Ramos (cell line): ENCODE results near the gene PCSK9.
"Not testable (repeated sequence)": the region's sequence is repeated elsewhere in the genome, so short reads cannot be mapped to it uniquely, and the experiment has no call there.

ENCODE experiments used
- in situ Hi-C: fragments of 300-500 bp; cut with MboI; formaldehyde crosslinking; loops from one replicate; pipeline ENCODE4 v1.14.3; 2022; ENCODE audit warnings: low sequenced_read_pairs; ENCODE audit not compliant: unreplicated experiment

Gene PCSK9

GRCh38 chr1:55070293-55071164, 31.2 kb downstream of the PCSK9 start:
- in situ Hi-C loops, result no loop called here

- in situ Hi-C loops, result no loop called here
Observed at GRCh38 chr1:55071477-55071876, 32.1 kb downstream of the PCSK9 start.

- in situ Hi-C loops, result no loop called here
Observed at GRCh38 chr1:55073187-55073916, 34.0 kb downstream of the PCSK9 start.

- in situ Hi-C loops, result no loop called here
Observed at GRCh38 chr1:55074455-55074854, 35.1 kb downstream of the PCSK9 start.

GRCh38 chr1:55076356-55076755, 37.0 kb downstream of the PCSK9 start:
- in situ Hi-C loops, result no loop called here

- in situ Hi-C loops, result no loop called here
Observed at GRCh38 chr1:55078470-55078869, 39.1 kb downstream of the PCSK9 start.

GRCh38 chr1:55079651-55080050, 40.3 kb downstream of the PCSK9 start:
- in situ Hi-C loops, result no loop called here

- in situ Hi-C loops, result no loop called here
Observed at GRCh38 chr1:55081188-55081904, 42.0 kb downstream of the PCSK9 start.

- in situ Hi-C loops, result no loop called here
Observed at GRCh38 chr1:55081905-55082296, 42.6 kb downstream of the PCSK9 start.

- in situ Hi-C loops, result no loop called here
Observed at GRCh38 chr1:55084257-55084656, 44.9 kb downstream of the PCSK9 start.

- in situ Hi-C loops, result no loop called here
Observed at GRCh38 chr1:55087439-55087838, 48.1 kb downstream of the PCSK9 start.

- in situ Hi-C loops, result no loop called here
Observed at GRCh38 chr1:55088413-55088812, 49.1 kb downstream of the PCSK9 start.

- in situ Hi-C loops, result no loop called here
Observed at GRCh38 chr1:55089683-55090082, 50.3 kb downstream of the PCSK9 start.

- in situ Hi-C loops, result no loop called here
Observed at GRCh38 chr1:55092475-55092874, 53.1 kb downstream of the PCSK9 start.

- in situ Hi-C loops, result no loop called here
Observed at GRCh38 chr1:55095095-55095494, 55.7 kb downstream of the PCSK9 start.

GRCh38 chr1:55103891-55104290, 64.5 kb downstream of the PCSK9 start:
- in situ Hi-C loops, result no loop called here

- in situ Hi-C loops, result no loop called here
Observed at GRCh38 chr1:55107101-55107500, 67.8 kb downstream of the PCSK9 start.

- in situ Hi-C loops, result not testable (repeated sequence)
Observed at GRCh38 chr1:55109005-55109404, 69.7 kb downstream of the PCSK9 start.
